IMR-90 (cell line): Measurements from ENCODE around the gene ATP8B3. TPM values are rescaled to one million over a fixed set of nuclear protein-coding genes. Genes with fewer than 3 reads are reported as not detected.
A peak's percentile ranks its signal among the peaks of the same experiment; 100 is the strongest.

Source experiments
- ATAC-seq: fragments of 200-7000 bp; cut with Tn5 transposase; 2 replicates; pipeline ENCODE4 v1.9.1; 2020; ENCODE audit warnings: low read depth, mild to moderate bottlenecking, moderate library complexity
- BruUV-seq: library from RNA; stranded (reverse); fragments of 400-500 nt; replicated peaks from 2 replicates; lab custom pipeline; 2021; lab: Mats Ljungman, UMichigan
- CTCF ChIA-PET: fragments of 300-600 bp; formaldehyde crosslinking; extraction: SDS; loops from one replicate; lab custom pipeline; 2021; ENCODE audit warnings: antibody characterized with exemption; lab: Yijun Ruan, JAX
- POLR2A ChIA-PET: fragments of 300-600 bp; sonication (Branson Sonifier 250); formaldehyde crosslinking; loops from one replicate; lab custom pipeline; 2022; ENCODE audit warnings: antibody characterized with exemption; ENCODE audit not compliant: unreplicated experiment; lab: Charles Lee
- DNase-seq: peaks from one replicate; pipeline ENCODE4 v3.0.0; 2013
- H2AFZ ChIP-seq: replicated peaks from 2 replicates; pipeline ENCODE3; 2013; ENCODE audit warnings: low read length, mild to moderate bottlenecking; ENCODE audit not compliant: poor library complexity
- H2AK5ac ChIP-seq: 2 replicates; pipeline ENCODE4 v1.6.1; 2013; ENCODE audit warnings: low read depth, low read length, inconsistent platforms
- H2AK9ac ChIP-seq: replicated peaks from 2 replicates; pipeline ENCODE3; 2013; ENCODE audit warnings: mild to moderate bottlenecking, low read depth, low read length, moderate library complexity; ENCODE audit not compliant: poor library complexity
- H2BK120ac ChIP-seq: 2 replicates; pipeline ENCODE4 v1.6.1; 2013; ENCODE audit warnings: low read depth, low read length, inconsistent platforms
- H2BK15ac ChIP-seq: 3 replicates; pipeline ENCODE4 v1.6.1; 2013; ENCODE audit warnings: low read depth, low read length, inconsistent platforms
- H2BK20ac ChIP-seq: 2 replicates; pipeline ENCODE4 v1.6.1; 2013; ENCODE audit warnings: low read depth, mild to moderate bottlenecking, inconsistent platforms, low read length, moderate library complexity
- H2BK5ac ChIP-seq: 2 replicates; pipeline ENCODE4 v1.6.1; 2013; ENCODE audit warnings: mild to moderate bottlenecking, low read depth, low read length, inconsistent platforms; ENCODE audit not compliant: poor library complexity, severe bottlenecking
- H3K14ac ChIP-seq: replicated peaks from 2 replicates; pipeline ENCODE4 v1.6.1; 2013; ENCODE audit warnings: low read depth, low read length, inconsistent platforms
- H3K18ac ChIP-seq: 2 replicates; pipeline ENCODE4 v1.6.1; 2013; ENCODE audit warnings: low read depth, low read length, control low read depth
- H3K23ac ChIP-seq: 2 replicates; pipeline ENCODE4 v1.6.1; 2013; ENCODE audit warnings: low read depth, low read length, inconsistent platforms
- H3K27ac ChIP-seq: 2 replicates; pipeline ENCODE4 v1.5.1; 2013; ENCODE audit warnings: mild to moderate bottlenecking, control low read depth, low read length; ENCODE audit not compliant: insufficient read depth
- H3K27me3 ChIP-seq: 2 replicates; pipeline ENCODE4 v1.6.1; 2013; ENCODE audit warnings: low read length; ENCODE audit not compliant: control insufficient read depth, insufficient read depth
- H3K36me3 ChIP-seq: 2 replicates; pipeline ENCODE4 v1.6.1; 2013; ENCODE audit warnings: low read length, mixed read lengths; ENCODE audit not compliant: control insufficient read depth, insufficient read depth
- H3K4ac ChIP-seq: 2 replicates; pipeline ENCODE4 v1.6.1; 2013; ENCODE audit warnings: low read depth, low read length, inconsistent platforms
- H3K4me1 ChIP-seq: 2 replicates; pipeline ENCODE4 v1.6.1; 2013; ENCODE audit warnings: low read length, mixed read lengths; ENCODE audit not compliant: control insufficient read depth, insufficient read depth
- H3K4me2 ChIP-seq: 2 replicates; pipeline ENCODE4 v1.6.1; 2013; ENCODE audit warnings: low read depth, mild to moderate bottlenecking, control low read depth, low read length, moderate library complexity
- H3K4me3 ChIP-seq: 2 replicates; pipeline ENCODE4 v1.5.1; 2013; ENCODE audit warnings: low read depth, mild to moderate bottlenecking, control low read depth, low read length, moderate library complexity; ENCODE audit not compliant: insufficient read depth
- H3K56ac ChIP-seq: 2 replicates; pipeline ENCODE4 v1.6.1; 2013; ENCODE audit warnings: low read length, inconsistent platforms; ENCODE audit not compliant: insufficient read depth; ENCODE audit errors: extremely low read depth
- H3K79me1 ChIP-seq, 2 experiments: 2 replicates each; pipeline ENCODE4 v1.6.1; 2013; ENCODE audit warnings: low read length in 2 of 2, inconsistent platforms in 1 of 2, low read depth in 1 of 2
- H3K9ac ChIP-seq: 2 replicates; pipeline ENCODE4 v1.6.1; 2013; ENCODE audit warnings: low read depth, low read length, control low read depth
- H3K9me1 ChIP-seq: 2 replicates; pipeline ENCODE4 v1.6.1; 2013; ENCODE audit warnings: low read length, inconsistent platforms; ENCODE audit not compliant: insufficient read depth
- H3K9me3 ChIP-seq: 2 replicates; pipeline ENCODE4 v1.6.1; 2013; ENCODE audit warnings: low read length; ENCODE audit not compliant: control insufficient read depth, insufficient read depth
- H4K20me1 ChIP-seq: 2 replicates; pipeline ENCODE4 v1.6.1; 2013; ENCODE audit warnings: low read length, inconsistent platforms; ENCODE audit not compliant: insufficient read depth
- H4K5ac ChIP-seq: 2 replicates; pipeline ENCODE4 v1.6.1; 2013; ENCODE audit warnings: mild to moderate bottlenecking, low read depth, low read length, control low read depth
- H4K8ac ChIP-seq, 2 experiments: 2 replicates each; pipeline ENCODE4 v1.6.1; 2013; ENCODE audit warnings: low read depth in 2 of 2, low read length in 2 of 2, control low read depth in 1 of 2, inconsistent platforms in 1 of 2
- H4K91ac ChIP-seq: 2 replicates; pipeline ENCODE4 v1.6.1; 2013; ENCODE audit warnings: low read depth, low read length, inconsistent platforms; ENCODE audit not compliant: insufficient read depth
- RFX5 ChIP-seq: IDR thresholded peaks from 2 replicates; pipeline ENCODE4 v1.8.0; 2012; ENCODE audit warnings: low read depth, mild to moderate bottlenecking, low read length, moderate library complexity
- whole genome bisulfite sequencing, 2 experiments: methylation state at CpG; one replicate each; pipeline versions ENCODE4 v1.1.5 to v1.1.7; 2013; ENCODE audit warnings: missing lambda C conversion rate in 2 of 2; ENCODE audit not compliant: insufficient read length in 1 of 2; ENCODE audit errors: extremely low coverage in 2 of 2; 5-methylcytosine and 5-hydroxymethylcytosine counted together
- dilution Hi-C: fragments of 300-500 bp; cut with HindIII; formaldehyde crosslinking; loops from one replicate; pipeline ENCODE4 v1.14.3; 2018; ENCODE audit warnings: low sequenced_read_pairs; ENCODE audit not compliant: unreplicated experiment
- in situ Hi-C: fragments of 300-500 bp; cut with MboI; formaldehyde crosslinking; loops from 3 replicates; pipeline ENCODE4 v1.14.3; 2019; ENCODE audit warnings: low sequenced_read_pairs, inconsistent platforms, mixed read lengths
- intact Hi-C: fragments of 100-400 bp; cut with micrococcal nuclease; formaldehyde crosslinking; loops from 2 replicates; pipeline ENCODE4 v1.10.0; 2022
- polyA plus RNA-seq, 3 experiments: library from polyadenylated mRNA; depleted of rRNA; stranded (reverse); fragments of >200 nt; gene quantifications; 2 replicates each; pipeline ENCODE4 v1.2.3, GENCODE V29; 2012; ENCODE audit warnings: low replicate concordance in 1 of 3
- total RNA-seq: library from RNA; depleted of rRNA; stranded (reverse); fragments of >200 nt; gene quantifications from 2 replicates; pipeline ENCODE4 v1.2.3, GENCODE V29; 2012
- TF ChIP-seq, protein P1 (sequence below): fragments of 150-350 bp; IDR thresholded peaks from 2 replicates; pipeline ENCODE4 v1.6.1; 2016; ENCODE audit warnings: low read depth, mild to moderate bottlenecking, low read length, moderate library complexity, borderline replicate concordance

Gene ATP8B3
- total and polyA plus RNA-seq, 2 of the 4 experiments (the other 2 are of a cell fraction): 1.6 to 8.1 TPM

DNA sequence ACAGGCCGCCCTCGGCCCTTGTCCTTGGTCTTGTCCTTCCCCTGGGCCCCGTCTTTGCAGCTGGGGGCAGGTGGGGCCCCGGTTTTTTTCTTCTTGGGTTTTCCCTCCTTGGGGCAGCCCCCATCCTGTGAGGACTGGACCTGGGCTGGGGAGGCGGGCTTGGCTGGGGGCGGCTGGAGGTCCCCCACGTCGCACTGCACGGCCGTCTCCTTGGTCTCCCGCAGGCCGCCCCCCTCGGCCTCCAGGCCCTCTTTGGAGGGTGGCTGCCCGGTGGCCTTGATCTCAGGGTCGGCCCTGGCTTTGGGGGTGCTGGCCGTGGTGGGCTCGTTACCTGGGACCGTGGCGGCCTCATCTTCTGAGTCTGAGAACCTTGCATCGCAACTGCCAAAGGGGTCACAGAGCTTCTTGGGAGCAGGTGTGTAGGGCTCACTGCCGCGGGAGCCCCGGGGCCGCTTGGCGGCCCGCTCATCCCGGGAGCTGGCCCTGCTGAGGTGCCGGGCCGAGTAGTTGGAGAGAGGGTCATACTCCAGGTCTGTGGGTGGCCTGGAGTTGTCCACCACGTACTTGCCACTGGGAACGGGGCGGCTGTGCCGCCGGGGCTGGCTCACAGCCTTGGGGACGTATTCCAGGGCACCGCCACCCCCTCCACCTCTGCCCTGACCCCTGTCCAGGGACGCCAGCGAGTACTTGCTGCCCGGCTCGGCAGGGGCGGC lies 15.6 kb upstream of the ATP8B3 start:
- no peak overlapping the region for H3K56ac ChIP-seq
- no peak overlapping the region for H3K4me3 ChIP-seq
- no peak overlapping the region for H2AK5ac ChIP-seq
- TF ChIP-seq RFX5: no peak
- TF ChIP-seq, protein P1, sequence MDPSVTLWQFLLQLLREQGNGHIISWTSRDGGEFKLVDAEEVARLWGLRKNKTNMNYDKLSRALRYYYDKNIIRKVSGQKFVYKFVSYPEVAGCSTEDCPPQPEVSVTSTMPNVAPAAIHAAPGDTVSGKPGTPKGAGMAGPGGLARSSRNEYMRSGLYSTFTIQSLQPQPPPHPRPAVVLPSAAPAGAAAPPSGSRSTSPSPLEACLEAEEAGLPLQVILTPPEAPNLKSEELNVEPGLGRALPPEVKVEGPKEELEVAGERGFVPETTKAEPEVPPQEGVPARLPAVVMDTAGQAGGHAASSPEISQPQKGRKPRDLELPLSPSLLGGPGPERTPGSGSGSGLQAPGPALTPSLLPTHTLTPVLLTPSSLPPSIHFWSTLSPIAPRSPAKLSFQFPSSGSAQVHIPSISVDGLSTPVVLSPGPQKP: no peak
- no peak overlapping the region for H3K18ac ChIP-seq
- no peak overlapping the region for H3K14ac ChIP-seq
- ChIA-PET POLR2A (no interaction called here), CTCF (no interaction called here)
- no peak overlapping the region for H2AFZ ChIP-seq
- no peak overlapping the region for H4K5ac ChIP-seq
- peaks cover 6 to 46% of the 10 kb centered on the region in 2 experiments for H3K79me1 ChIP-seq
- no peak overlapping the region for H2BK20ac ChIP-seq
- no peak overlapping the region for H3K27ac ChIP-seq
- no peak overlapping the region for H3K4me2 ChIP-seq
- intact Hi-C loops (no loop called here), in situ Hi-C loops (no loop called here), dilution Hi-C loops (no loop called here)
- 92% methylated on average over 27 of the region's 41 CpGs; no CpG with 5 or more reads in 1 of the 2 experiments for WGBS, 2 experiments
- no peaks in the 10 kb centered on the region for H3K9me1 ChIP-seq
- no peak overlapping the region for H2BK120ac ChIP-seq
- H3K27me3 ChIP-seq: no peaks in the 10 kb centered on the region
- H2AK9ac ChIP-seq: peak overlapping the region; percentile 76
- DNase-seq (no peak), ATAC-seq (no peak)
- H3K9me3 ChIP-seq: no peaks in the 10 kb centered on the region
- no peak overlapping the region for H2BK5ac ChIP-seq
- no TSS peak for BruUV-seq
- H4K91ac ChIP-seq: no peak overlapping the region
- H3K9ac ChIP-seq: no peak overlapping the region
- H4K8ac ChIP-seq: no peak overlapping the region
- H3K23ac ChIP-seq: no peak overlapping the region
- no peak overlapping the region for H2BK15ac ChIP-seq
- peaks cover 20% of the 10 kb centered on the region; the same call in 1 of the 2 replicates for H3K36me3 ChIP-seq
- H4K20me1 ChIP-seq: peaks cover 38% of the 10 kb centered on the region
- H3K4ac ChIP-seq: no peak overlapping the region
- H3K4me1 ChIP-seq: peaks cover 4% of the 10 kb centered on the region; the same call in 1 of the 2 replicates
